HFF-Myc (cell line): ENCODE data around the gene SLC11A1.

Experiments
- DNase-seq: peaks from one replicate; pipeline ENCODE4 v3.0.0-alpha.2; 2011; ENCODE audit warnings: low read depth; ENCODE audit errors: extremely low read depth
- H3K4me3 ChIP-seq: replicated peaks from 2 replicates; pipeline ENCODE4 v1.5.1; 2011; ENCODE audit warnings: low read depth, mild to moderate bottlenecking, control low read depth, low read length
- TF ChIP-seq, protein P1 (sequence below): IDR thresholded peaks from 2 replicates; pipeline ENCODE4 v1.5.1; 2012; ENCODE audit warnings: mild to moderate bottlenecking, low read depth, low read length, control low read depth; ENCODE audit errors: missing control alignments

The SLC11A1 gene

DNA sequence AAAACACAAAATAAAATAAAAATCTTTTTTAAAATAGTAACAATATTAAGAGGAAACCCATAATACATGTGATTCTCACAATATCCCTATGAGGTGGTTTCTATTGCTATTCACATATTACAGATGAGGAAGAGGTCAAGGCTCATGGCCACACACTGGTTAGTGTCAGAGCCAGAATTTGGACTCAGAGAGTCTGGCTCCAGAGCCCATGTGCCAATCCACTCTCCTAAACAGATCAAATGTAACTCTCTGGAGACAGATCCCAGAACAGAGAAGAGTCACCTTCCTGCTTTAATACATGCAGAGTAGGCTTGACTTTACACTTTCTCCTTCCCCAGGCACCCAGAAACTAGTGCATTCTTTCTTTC, 10.1 kb upstream of the SLC11A1 start:
- TF ChIP-seq, protein P1, sequence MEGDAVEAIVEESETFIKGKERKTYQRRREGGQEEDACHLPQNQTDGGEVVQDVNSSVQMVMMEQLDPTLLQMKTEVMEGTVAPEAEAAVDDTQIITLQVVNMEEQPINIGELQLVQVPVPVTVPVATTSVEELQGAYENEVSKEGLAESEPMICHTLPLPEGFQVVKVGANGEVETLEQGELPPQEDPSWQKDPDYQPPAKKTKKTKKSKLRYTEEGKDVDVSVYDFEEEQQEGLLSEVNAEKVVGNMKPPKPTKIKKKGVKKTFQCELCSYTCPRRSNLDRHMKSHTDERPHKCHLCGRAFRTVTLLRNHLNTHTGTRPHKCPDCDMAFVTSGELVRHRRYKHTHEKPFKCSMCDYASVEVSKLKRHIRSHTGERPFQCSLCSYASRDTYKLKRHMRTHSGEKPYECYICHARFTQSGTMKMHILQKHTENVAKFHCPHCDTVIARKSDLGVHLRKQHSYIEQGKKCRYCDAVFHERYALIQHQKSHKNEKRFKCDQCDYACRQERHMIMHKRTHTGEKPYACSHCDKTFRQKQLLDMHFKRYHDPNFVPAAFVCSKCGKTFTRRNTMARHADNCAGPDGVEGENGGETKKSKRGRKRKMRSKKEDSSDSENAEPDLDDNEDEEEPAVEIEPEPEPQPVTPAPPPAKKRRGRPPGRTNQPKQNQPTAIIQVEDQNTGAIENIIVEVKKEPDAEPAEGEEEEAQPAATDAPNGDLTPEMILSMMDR: no peak
- H3K4me3 ChIP-seq: no peak overlapping the region
- no peak for DNase-seq

DNA sequence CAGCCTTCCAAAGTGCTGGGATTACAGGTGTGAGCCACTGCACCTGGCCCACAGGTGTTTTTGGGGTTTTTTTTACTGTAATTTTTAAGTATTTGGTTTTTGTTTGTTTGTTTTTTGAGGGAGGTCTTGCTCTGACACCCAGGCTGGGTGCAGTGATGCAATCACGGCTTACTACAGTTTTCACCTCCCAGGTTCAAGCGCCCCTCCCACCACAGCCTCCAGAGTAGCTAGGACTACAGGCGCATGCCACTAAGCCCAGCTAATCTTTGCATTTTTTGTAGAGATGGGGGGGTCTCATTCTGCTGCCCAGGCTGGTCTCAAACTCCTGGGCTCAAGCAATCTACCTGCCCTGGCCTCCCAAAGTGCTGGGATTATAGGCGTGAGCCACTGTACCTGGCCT, 7.3 kb upstream of the SLC11A1 start:
- TF ChIP-seq, protein P1: no peak
- no peak for DNase-seq
- no peak overlapping the region for H3K4me3 ChIP-seq

DNA sequence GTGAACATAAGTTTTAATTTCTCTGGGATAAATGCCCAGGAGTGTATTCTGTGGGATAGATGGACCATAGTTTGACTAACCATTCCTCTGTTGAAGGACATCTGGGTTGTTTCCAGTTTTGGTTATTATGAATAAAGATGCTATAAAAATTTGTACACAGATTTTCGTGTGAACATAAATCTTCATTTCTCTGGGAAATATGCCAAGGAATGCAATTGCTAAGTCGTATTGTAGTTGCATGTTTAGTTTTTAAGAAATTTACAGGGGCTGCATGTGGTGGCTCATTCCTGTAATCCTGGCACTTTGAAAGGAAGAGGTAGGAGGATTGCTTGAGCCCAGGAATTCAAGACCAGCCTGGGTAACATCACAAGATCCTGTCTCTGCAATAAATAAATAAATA, 6.9 kb upstream of the SLC11A1 start:
- TF ChIP-seq, protein P1: no peak
- no peak overlapping the region for H3K4me3 ChIP-seq
- no peak for DNase-seq

DNA sequence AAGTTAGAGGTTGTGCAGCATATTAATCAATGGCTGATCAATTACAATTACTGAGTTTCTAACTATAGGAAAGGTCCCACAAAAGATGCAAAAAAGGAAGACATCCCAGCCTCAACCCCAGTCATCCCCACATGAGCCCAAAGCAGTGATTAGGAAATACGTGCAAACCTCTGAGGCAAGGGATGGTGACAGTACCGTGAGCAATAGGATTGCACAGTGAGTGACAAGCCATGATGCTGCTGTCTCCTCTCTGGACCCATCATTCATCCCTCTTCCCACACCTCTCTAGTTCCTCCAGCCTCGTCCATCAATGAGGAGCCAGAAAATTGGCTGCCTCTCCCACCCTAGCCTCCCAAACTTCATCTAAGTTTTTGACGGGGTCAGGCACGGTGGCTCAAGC, 4.0 kb upstream of the SLC11A1 start:
- no peak for DNase-seq
- H3K4me3 ChIP-seq: no peak overlapping the region
- TF ChIP-seq, protein P1: no peak

DNA sequence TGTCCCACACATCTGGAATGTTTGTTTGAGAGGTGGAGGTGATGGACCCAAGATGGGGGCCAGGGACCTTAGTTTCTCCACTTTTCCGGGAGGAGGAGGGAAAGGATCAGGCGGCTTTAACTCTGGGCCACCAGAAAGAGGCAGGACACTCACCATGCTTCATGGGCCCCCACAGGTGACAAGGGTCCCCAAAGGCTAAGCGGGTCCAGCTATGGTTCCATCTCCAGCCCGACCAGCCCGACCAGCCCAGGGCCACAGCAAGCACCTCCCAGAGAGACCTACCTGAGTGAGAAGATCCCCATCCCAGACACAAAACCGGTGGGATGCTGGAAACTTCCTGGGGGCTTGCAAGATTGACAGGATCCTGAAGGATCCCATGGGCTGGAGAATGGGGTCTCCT, 712 bp downstream of the SLC11A1 start:
- TF ChIP-seq, protein P1: no peak
- H3K4me3 ChIP-seq: no peak overlapping the region
- DNase-seq: no peak

DNA sequence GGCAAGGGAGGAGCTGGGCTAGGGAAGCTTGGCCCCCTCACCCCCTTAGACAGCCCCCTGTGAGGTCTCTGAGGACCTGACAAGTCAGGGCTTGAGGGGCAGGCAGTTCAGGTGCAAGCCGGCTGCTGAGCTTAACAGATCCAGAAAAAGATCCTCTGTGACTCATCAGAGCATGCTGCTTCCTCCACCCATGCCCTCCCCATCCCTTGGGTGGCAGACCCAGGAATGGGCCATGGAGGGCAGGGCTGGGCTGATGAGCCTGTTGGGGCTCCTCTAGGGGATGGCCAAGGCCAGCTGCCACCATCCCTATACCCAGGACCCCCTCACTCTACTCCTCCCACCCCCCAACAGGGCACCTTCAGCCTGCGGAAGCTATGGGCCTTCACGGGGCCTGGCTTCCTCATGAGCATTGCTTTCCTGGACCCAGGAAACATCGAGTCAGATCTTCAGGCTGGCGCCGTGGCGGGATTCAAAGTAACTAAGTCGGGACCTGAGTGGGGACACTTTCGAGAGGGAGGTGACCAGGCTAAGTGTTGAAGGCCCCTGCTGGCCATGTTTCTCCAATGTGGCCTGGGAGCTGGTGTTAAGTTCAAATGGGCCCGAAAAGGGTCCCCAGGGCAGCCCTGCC, 1.9 kb downstream of the SLC11A1 start:
- no peak for DNase-seq
- TF ChIP-seq, protein P1: no peak
- no peak overlapping the region for H3K4me3 ChIP-seq

DNA sequence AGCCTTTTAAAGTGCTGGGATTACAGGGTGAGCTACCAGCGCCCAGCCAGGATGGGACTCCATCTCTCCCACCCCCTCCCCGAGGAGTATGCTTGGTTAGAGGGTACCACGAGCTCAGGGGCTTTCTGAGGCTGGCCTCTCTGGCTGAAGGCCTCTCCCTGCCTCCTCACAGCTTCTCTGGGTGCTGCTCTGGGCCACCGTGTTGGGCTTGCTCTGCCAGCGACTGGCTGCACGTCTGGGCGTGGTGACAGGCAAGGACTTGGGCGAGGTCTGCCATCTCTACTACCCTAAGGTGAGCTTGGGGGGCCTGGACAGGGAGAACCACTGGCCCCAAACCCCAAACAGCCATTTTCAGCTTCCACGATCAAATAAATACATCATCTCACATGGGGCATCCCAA, 2.9 kb downstream of the SLC11A1 start:
- DNase-seq: no peak
- no peak overlapping the region for H3K4me3 ChIP-seq
- TF ChIP-seq, protein P1: no peak
